HL-60/S4 treated with retinoic acid at 250 ng/mL for 4 days and 3 days (cell line): ENCODE measurements around the gene DBR1.
"Not testable (repeated sequence)": the region's sequence is repeated elsewhere in the genome, so short reads cannot be mapped to it uniquely, and the experiment has no call there.

Experiments used
- in situ Hi-C: fragments of 300-500 bp; cut with MboI; formaldehyde crosslinking; loops from 2 replicates; pipeline ENCODE4 v1.7.0; 2022; ENCODE audit warnings: low sequenced_read_pairs

The DBR1 gene

GRCh38 chr3:138186803-138187295 lies 12.1 kb upstream of the DBR1 start:
- in situ Hi-C loops: no loop called here

DNA sequence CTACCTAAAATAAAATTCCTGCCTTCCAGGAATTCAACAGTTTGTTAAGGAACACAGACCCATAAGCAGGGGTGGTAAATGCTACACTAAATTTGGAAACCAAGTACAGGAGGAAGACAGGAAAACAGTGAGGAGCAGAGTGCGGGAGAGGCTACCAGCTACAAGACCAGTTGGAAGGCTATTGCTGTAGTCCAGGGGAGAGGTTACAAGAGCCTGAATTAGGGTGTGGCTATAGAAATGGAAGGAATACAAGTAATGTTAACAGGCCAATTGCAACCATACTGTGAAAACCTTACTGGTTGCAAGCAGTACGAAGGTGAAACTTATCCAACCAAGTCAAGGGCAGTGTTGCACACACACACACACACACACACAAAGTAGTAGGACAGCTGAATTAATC lies 11.5 kb upstream of the DBR1 start:
- in situ Hi-C loops: no loop called here

- in situ Hi-C loops: no loop called here
Observed at GRCh38 chr3:138184994-138185393, 10.3 kb upstream of the DBR1 start.

DNA sequence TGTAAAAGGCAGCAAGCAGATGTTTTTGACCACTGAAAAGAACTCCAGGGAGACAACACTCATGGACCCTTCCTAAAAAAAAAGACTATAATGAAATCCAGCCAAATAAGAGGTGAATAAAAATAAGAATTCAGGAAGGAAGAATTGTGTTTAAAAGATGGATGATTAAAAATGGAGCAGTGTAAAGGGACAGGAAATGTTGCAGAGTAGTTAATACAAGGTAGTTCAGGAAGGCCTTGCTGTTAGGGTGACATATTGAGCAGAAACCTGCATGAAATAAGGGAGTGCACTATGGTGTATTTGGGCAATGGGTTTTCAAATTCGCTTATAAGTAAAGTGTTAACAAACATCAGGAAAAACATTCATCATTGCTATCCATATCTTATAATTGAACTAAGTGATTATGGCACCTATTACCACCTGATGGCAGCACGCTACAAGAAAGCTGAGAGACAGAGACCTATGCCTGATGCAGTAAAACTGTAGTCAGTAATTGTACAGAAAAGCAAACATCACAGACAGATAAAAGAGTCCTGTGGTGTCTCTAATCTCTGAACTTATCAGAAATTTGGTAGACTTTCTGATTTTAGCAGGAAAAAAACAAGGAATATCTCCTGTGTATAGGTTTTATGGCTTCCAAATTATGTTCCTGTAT lies 5.8 kb upstream of the DBR1 start:
- in situ Hi-C loops: no loop called here

GRCh38 chr3:138173769-138174420 lies 826 bp downstream of the DBR1 start:
- in situ Hi-C loops: no loop called here

DNA sequence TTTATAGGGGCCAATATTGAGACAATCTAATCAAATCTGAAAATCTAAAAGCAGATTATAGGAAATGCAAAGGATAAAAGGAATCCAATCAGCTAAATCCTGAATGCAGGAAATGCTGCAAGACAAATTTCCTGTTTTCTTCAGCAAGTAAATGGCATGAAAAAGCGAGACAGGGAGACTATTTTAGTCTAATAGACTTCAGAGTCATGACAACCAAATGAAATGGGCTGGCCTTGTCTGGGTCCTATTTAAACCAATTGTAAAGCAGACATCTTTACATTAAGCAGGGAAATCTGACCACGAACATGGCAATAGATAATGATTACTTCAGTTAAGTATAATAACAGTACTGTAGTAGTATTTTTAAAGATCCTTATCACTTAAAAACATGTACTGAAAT lies 2.1 kb downstream of the DBR1 start:
- in situ Hi-C loops: no loop called here

- in situ Hi-C loops: no loop called here
Observed at GRCh38 chr3:138165061-138165460, 9.7 kb downstream of the DBR1 start.

DNA sequence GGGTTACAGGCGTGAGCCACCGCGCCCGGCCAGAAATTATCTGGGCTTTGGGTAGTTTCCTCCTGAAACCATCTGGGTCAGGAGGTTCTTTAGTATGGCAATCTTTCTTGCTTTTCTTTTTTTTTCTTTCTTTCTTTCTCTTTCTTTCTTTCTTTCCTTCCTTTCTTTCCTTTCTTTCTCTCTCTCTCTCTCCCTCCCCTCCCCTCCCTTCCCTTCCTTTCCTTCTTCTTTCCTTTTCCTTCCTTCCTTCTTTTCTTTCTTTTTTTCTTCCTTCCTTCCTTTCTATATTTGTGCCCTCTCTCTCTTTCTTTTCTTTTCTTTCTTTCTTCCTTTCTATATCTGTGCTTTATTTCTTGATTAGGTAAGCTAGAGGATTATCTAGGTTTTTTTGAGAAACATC lies 17.0 kb downstream of the DBR1 start:
- in situ Hi-C loops: no loop called here

GRCh38 chr3:138154534-138154933 lies 20.2 kb downstream of the DBR1 start:
- in situ Hi-C loops: no loop called here

- in situ Hi-C loops: no loop called here
Observed at GRCh38 chr3:138148503-138148902, 26.2 kb downstream of the DBR1 start.

GRCh38 chr3:138142181-138142580 lies 32.5 kb downstream of the DBR1 start:
- in situ Hi-C loops: not testable (repeated sequence)

DNA sequence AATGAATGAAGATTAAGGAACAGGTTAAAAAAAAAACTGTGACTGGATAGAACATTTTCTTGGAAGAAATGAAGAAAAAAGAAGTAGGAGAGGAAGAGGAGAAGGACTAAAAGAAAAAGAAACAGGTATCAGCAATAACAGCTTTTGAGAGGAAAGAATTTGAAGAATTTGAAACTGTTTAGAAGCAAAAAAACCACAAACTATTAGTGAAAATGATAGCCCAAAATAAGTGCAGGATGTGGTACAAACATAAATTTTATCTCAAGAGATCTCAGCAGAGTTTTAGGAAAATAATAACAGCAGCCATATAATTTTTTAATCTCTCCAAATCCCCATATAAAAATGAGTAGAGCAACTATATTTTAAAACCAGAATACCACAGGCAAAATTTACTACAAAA lies 33.8 kb downstream of the DBR1 start:
- in situ Hi-C loops: no loop called here

DNA sequence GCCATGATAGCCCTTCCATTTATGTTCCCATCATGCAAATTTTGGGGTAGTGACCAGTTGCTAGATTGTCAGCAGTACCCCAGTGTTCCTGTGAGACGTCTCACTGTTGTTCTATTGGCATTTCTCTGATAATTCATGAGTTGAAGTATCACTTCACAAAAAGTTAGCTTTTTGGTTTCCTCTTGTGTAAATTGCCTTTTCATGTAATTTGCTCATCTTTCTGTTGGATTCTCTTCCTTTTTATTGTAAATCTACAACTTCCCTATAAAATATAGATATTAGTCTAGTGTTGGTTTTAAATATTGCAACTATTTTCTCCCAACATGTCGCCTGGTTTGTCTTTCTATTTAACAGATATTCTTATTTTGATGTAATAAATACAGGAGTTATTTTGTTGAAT lies 35.0 kb downstream of the DBR1 start:
- in situ Hi-C loops: no loop called here

DNA sequence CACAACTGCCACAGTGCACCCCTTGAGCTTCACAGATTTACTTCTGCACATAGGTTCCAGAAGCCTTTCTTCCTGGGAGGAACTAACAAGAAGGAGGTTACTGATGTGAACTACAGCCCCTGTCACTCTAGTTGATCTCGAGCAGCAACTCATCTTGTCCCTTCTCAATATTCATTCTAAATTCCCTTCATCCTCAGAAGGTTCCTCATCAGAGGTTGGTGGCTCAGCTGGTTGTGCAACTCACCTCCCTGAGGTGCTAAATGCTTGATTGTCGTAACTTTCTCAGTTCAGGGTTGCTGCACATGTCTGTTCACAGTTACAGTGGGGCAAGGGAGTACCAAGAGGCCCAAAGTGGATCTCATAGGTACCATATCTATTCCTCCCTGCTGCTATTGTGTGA lies 36.9 kb downstream of the DBR1 start:
- in situ Hi-C loops: no loop called here

GRCh38 chr3:138136201-138136600 lies 38.5 kb downstream of the DBR1 start:
- in situ Hi-C loops: no loop called here

GRCh38 chr3:138135833-138136194 lies 38.9 kb downstream of the DBR1 start:
- in situ Hi-C loops: no loop called here

DNA sequence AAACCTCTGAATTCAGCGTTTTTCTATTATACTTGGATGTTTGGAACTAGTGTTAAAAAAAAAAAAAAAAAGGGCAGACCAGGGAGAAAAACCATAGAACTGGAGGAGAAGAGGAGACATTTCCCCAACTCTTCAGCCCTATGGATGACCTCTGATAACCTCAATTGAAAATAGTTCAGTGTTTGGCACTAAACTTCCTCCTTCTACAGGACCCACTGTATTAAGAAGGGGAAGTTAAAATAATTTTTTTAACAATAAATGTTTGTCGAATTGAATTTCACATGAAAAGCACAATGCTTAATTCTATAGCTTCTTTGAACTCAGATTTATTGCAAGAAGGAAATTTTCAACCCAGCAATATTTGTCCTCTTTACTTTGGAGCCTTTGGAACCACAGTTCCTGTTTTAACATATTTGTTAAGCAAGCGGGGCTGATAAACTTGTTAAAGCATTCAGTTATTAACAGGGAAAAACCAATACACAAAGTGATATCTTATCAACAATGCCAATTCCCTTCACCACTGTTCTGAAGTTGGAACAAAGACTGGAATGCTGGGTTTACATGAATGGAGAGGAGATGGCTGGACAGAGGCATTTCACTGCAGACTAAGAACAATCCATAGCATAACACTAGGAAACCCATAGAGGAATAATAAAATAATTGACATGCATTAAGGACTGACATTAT lies 39.4 kb downstream of the DBR1 start:
- in situ Hi-C loops: no loop called here

DNA sequence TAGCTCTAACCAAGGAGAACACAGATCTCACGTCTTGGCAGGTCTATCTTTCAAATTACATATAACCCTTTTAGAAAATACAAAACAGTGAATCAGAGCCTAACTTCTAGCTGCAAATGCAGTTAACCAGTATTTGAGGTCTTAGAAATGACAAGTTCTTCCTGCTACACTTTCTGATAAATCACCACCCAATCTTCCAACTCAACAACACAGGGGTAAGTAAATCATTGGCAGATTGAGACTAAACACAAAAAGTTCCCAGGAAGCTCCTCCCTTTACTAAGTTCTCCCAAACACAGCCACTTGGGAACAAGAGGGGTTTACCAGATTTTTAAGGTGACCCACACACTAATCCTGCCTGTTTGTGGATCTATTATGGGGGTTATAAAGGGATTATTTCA lies 42.5 kb downstream of the DBR1 start, which contains the start of gene A4GNT:
A4GNT (minus strand) TSS at position 152 of the 400 bp plus-strand sequence. CDS start 1,134 bp downstream, outside the sequence.
- in situ Hi-C loops: no loop called here

GRCh38 chr3:138127636-138128365 lies 46.9 kb downstream of the DBR1 start:
- in situ Hi-C loops: no loop called here

DNA sequence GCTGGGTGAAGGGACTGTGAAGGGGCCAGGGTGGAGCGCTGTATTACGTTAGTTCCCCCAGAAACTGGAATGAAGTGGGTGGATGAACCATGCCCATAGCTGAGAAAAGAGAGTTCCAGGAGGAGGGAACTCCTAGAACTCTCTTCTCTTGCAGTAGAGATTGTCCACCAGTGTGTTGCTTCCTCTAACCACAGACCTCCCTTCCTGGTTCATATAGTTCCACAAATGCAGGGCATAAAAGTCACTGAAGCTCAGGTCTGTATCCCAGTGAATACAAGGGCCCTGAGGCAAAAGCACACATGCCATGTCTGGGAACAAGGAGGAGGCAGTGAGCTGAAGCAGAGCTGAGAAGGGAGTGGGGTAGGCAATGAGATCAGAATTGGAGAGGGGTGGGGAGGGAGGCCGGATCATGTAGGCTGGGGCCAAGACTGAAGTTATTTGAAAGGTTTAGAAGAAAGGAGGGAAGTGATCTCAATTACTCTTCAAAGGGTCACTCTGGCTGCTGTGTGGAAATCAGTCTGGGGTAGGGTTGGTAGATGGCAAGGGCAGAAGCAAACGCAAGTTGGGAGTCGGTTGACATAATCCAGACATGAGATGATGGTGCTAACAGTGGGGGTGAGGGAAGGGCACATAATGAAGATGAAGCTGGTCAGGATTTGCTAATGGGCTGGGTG lies 49.0 kb downstream of the DBR1 start:
- in situ Hi-C loops: no loop called here
